G401 (cell line): Measurements from ENCODE around the gene CEP131. TPM values are rescaled to one million over a fixed set of nuclear protein-coding genes. Genes with fewer than 3 reads are reported as not detected.
"Not testable (repeated sequence)": the region's sequence is repeated elsewhere in the genome, so short reads cannot be mapped to it uniquely, and the experiment has no call there.

Source experiments
- DNase-seq: peaks from one replicate; pipeline ENCODE4 v3.0.0-alpha.2; 2015; ENCODE audit warnings: low spot score
- in situ Hi-C: cut with HindIII; loops from 2 replicates; pipeline ENCODE4 v1.10.0; 2016; ENCODE audit warnings: low sequenced_read_pairs, mixed read lengths
- total RNA-seq: library from RNA; depleted of rRNA; stranded (reverse); fragments of >200 nt; shearing (Covaris generic); gene quantifications from 2 replicates; pipeline ENCODE4 v1.2.3, GENCODE V29; 2014

CEP131 gene
- total RNA-seq, 1 experiment from 2014 or later, result 42.0 TPM

DNA sequence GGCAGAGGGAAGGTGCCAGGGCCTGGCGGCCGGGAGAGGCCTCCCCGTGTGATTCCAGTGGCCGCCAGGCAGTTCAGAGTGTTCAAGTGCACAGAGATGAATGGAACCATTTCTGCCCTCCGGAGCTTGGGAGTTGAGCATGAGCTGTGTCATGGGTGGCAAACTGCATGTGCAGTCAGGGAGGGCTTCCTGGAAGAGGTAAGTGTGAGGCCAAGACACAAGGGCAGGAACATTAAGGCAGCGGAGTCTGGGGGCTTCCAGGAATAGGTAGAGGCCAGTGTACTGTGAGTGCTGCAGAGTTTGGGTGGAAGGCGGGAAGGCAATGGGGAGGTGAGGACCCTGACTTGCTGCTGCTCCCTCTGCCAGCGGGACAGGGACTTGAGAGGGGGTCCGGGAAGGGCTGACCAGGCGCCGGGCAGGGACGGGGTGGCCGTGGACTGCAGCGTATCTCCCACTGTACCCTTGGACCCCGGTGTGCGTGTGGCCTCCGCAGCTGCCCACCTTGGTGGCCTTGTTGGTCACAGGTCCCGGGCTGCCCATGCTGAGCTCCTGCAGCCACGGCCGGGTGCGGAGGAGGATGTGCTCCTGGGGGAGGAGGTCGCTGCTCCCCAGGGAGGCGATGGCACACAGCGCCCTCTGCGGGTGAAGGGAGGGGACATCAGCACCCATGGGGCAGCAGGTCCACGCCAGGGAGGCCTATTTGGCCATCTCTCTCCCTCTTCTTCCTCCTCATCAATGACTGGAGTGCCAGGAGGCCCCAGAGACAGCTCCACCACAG lies 7.5 kb upstream of the CEP131 start:
- in situ Hi-C loops, result no loop called here
- no peak for DNase-seq

DNA sequence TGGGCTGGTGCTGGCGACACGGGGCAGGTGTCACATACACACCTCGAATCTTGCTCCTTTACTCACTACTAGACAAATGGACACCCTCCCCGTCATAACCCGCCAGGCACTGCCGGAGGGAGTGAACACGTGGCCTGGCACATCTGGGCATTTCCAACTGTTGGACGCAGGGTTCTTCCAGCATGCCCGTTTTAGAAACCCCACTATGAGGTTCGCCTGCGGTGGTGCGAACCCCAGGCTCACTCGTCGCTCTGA lies 6.8 kb upstream of the CEP131 start:
- no peak for DNase-seq
- in situ Hi-C loops, result no loop called here

DNA sequence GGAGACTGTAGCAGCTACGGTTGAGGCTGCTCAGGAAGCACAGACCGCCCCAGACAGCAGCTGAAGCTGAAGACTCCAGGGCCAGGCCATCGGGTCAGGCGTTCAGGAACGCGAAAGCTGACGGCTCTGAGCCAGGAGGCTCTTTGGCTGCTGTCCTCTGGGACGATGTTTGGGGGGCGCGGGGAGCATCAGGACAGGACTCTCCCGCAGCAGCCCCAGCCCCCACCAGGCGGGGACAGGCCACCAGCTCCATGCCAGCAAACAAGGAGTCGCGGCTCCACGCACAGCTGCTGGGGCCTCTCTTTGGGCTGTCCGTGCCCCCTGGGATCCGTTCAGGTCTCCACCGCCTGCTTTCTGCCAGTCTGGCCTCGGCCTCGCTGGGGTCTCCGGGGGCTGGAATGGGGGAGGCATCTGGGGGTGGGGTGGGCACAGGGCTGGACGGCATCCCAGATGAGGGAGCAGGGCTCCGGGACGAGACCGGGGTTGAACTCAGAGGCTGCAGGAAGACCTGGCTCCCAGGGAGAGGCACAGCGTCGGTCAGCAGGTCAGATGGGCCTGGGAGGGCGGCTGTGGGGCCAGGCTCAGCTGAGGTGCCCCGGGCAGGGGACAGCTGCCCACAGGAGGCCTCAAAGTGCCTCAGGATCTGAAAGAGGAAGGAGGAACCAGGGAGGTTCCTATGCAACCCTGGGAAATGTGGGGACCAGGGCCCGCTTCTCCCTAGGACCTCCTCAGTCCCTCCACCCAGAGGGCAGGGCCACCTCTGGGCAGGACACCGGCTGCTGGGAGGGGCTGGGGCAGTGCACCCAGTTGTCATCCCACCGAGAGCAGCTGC lies 6.3 kb upstream of the CEP131 start:
- DNase-seq, result no peak
- in situ Hi-C loops, result no loop called here

DNA sequence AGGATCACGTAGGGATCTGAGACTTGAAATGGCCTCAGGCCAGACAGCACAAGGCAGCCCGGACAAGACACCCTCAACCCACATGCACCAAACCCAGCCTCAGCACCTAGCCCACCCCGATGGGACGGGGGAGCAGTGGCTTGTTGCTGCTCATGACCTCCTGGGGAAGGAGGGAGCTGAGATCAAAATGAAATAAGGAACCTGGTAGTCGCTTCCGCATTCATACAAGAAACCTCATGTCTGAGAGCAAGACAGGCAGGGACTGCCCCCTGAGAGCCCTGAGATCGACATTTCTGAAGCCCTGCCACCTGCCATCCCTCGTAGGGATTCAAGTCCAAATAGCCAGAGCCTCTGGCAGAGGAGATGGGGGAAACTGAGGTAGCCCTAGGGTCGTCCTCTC lies 5.7 kb upstream of the CEP131 start:
- in situ Hi-C loops, result no loop called here
- no peak for DNase-seq

DNA sequence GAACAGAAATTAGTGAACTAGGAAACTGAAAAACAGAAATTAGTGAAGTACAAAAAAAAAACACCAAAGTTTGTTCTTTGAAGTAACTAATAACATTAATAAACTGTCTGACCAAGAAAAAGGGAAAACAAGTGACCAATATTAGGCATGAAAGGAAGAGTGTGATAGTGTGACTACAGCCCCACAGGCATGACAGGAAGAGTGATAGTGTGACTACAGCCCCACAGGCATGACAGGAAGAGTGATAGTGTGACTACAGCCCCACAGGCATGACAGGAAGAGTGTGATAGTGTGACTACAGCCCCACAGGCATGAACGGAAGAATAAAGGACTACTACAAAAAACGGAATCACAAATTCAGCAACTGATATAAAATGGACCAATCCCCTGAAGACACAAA lies 4.9 kb upstream of the CEP131 start:
- DNase-seq, in situ Hi-C loops: not testable (repeated sequence)

DNA sequence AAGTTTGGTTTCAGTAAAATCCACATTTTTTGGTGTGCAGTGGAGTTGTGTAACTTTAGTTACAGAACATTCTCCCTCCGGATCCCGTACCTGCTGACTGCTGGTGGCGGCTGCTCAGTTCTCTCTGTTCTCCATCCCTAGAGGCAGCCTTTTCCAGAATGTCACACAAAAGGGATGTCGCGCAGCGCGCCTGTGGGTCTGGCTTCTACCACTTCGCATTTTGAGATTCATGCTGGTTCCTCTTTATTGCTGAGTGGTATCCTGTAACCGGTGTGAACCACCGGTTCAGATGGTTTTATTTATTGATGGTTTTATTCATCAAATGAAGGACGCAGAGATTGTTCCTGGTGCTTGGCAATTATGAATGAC lies 981 bp upstream of the CEP131 start:
- in situ Hi-C loops, result no loop called here

DNA sequence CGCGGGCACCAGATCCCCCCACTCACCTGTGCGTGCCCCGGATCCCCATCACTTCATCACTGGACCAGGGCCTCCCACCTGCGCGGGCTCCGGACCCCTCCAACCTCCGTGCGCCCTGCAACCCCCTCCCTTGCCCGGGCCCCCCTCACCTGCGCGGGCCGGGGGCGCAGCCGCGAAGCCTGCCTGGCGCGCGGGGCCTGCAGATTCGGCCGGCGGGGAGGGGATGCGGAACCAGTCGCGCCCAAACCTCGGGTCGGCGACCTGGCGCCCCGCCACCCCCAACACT lies 202 bp downstream of the CEP131 start:
- in situ Hi-C loops, result no loop called here
- DNase-seq, result no peak

More for the DNA sequence above, 981 bp upstream of the CEP131 start:
- peak; percentile 22 for DNase-seq

DNA sequence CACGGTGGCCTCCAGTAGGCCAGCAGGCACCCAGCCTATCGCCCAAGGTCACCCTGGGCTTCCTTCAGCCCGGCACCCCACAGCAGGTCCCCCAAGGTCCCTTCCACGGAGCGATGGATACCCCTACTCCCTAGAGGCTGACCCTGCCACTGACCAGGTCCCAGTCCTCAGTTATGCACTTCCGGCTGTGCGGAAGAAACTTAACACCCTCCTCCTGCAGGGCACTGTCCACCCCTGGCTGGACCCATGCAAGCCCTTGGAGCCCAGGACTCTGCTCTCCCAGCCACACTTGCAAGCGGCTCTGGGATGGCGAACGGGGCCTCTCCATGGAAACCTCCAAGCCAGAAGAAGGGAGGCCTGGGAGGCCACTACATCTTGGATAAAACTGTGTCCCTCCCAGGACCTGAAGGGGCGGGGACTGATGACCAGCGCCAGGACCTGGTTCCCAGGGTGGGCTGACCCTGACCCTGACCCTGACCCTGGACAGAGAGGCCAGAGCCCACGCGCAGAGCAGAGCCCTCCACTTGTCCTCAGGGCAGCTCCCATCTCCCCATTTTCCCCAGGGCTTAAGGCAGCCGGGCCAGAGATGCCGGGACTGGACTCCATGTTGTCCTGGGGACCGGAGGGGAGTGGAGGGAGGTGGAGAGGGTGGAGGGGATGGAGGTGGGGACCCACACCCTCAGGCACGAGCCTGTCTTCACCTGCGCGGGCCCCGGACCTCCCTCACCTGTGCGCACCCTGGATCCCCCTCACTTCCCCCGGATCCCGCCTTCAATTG lies 734 bp downstream of the CEP131 start:
- no peak for DNase-seq
- in situ Hi-C loops, result no loop called here

DNA sequence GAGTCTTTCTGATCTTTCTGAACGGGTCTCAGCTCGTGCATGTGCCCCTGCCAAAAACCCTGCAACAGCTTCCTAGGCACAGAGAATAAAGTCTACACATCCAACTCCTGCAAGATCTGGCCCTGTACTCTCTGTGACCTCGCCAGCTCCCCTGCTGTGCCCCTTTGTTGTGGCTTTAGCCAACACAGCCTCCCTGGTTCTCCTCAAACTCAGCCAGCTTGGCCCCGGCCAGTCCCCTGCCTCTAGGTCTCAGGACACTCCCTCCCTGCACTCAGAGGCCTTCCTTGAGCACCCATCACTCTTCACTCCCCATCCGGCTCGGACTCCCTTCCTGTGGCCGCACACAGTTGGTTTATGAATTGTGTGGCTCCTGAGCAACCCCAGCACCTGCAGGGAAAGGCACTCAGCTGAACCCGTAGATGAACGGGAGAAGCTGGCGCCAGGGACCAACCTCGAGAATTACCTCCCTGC lies 1.4 kb downstream of the CEP131 start:
- in situ Hi-C loops, result no loop called here

DNA sequence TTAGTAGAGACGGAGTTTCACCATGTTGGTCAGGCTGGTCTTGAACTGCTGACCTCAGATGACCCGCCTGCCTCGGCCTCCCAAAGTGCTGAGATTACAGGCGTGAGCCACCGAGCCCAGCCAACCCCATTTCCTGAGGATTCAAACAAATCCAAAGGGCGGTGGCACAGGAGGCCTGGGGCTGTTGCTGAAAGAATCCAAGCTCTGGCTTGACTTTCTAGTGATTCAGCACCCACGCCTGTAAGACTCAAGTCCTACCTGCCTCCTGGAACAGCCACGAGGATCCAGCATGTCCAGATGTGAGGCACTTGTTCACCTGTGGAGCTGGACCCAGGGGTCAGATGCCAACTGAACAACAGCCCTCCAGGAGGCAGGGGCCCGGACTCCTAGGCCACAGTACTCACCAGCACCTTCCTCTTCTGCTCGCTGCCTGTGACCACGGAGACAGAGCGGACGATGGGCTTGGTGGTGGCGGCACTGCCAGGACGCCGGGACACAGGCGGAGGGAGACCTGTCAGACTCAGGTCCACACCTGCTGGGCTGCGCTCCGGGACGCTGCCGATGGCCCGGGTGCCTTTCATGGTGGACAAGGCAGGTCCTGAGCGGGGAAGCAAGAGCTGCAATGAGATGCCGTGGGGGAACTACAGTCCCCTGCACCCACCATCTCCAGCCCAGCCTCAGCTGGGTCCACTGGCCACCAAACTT lies 3.1 kb downstream of the CEP131 start:
- in situ Hi-C loops, result no loop called here
- no peak for DNase-seq

More for the DNA sequence above, 1.4 kb downstream of the CEP131 start:
- DNase-seq, result no peak

DNA sequence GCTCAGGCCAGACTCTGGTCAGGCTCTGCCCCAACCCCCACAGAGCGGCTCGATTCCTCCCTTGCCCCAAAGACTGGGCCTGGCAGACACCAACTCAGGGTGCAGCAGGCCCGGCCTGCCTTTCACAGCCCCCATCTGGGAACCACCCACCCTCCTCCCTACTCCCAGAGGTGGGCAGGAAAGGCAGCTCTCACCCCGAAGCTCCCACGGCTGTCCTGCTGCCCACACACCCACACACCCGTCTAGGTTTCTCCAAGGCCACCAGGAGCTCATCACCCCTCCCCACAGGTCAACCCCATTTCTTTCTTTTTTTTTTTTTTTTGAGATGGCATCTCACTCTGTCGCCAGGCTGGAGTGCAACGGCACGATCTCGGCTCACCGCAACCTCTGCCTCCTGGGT lies 3.8 kb downstream of the CEP131 start:
- in situ Hi-C loops, result no loop called here
- no peak for DNase-seq

DNA sequence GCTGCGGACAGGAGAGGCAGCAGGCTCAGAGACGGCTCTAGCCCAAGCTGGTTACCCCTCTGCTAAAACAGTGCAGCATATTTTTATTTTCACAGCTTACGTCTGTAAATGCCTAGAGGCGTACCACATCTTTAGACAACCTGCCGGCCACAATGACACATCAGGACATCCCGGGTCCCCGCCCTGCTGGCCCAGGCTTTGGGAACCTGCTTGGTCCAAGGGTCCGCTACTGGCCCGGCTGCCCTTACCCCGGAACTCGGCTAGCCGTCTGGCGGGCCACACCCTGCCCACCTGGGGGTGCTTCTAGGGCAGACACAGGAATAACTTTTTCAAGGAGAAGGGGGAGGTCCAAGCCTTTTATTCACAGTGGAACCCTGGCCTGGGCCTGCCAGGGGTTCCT lies 4.3 kb downstream of the CEP131 start:
- in situ Hi-C loops, result no loop called here
- no peak for DNase-seq

DNA sequence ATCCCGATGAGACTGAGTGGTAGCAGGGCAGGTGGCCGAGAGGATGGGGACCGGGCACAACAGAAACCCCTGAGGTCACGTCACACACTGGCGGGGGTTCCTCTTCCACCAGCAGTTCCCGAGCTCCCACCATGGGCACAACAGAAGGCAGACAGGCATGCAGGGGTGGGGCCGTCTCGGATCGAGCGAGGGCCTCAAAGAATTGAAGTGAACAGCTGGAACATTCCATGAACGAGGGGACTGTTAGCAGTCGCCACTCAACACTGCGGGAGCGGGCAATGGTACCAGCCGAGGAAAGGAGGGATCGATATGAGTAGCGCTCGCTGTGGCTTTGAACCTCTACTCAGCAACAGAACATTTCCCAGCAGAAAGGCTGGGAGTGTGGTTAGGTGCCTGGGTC lies 5.3 kb downstream of the CEP131 start:
- DNase-seq, result no peak
- in situ Hi-C loops, result no loop called here

DNA sequence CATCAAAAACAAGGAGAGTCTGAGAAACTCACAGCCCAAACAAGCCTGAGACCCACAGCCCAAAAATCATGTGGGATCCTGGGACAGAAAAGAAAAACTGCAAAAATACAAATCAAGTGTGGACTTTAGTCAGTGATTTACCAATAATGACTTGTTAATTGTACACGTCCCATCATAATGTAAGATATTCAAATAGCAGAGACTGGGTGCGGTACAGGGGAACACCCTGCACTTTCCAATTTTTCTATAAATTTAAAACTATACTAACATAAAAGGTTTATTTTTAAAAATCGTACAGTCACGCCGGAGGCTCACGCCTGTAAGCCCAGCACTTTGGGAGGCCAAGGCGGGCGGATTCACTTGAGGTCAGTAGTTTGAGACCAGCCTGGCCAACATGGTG lies 8.8 kb downstream of the CEP131 start:
- in situ Hi-C loops, result no loop called here
- DNase-seq, result no peak

DNA sequence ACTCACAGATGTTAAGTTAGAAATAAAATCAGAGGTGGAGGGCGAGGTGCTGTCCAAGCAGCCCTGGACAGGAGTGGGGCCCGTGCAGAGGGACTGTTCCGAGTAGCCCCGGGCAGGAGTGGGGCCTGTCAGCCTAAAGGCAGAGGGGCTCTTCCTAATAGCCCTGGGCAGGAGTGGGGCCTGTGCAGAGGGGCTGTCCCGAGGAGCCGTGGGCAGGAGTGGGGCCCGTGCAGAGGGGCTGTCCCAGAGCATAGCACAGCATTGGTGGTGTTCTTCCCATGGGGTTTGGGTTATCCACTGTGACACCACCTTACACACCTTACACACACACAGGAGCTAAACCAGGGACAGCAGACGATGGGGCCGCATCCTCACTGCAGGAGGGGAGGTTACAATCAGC lies 10.4 kb downstream of the CEP131 start:
- in situ Hi-C loops, result no loop called here
- no peak for DNase-seq

DNA sequence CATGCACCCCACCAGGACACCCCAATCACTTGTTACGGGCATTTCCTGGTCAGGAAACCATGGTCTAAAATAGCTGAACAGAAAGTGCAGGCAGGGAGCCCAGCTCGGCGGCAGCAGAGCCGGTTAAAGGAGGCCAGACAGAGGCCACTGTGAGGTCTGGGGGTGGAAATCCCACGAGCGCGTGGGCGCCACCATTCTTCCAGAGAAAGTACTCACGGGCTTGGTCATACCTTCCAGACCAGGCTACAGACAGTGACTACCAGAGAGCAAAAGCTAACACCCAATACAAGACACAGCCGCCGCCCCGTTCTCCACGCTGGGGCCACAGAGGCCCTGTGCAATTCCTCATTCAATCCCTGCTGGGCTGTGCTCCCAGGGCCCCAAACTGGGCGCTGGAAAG lies 11.9 kb downstream of the CEP131 start:
- DNase-seq, result no peak
- in situ Hi-C loops, result no loop called here

DNA sequence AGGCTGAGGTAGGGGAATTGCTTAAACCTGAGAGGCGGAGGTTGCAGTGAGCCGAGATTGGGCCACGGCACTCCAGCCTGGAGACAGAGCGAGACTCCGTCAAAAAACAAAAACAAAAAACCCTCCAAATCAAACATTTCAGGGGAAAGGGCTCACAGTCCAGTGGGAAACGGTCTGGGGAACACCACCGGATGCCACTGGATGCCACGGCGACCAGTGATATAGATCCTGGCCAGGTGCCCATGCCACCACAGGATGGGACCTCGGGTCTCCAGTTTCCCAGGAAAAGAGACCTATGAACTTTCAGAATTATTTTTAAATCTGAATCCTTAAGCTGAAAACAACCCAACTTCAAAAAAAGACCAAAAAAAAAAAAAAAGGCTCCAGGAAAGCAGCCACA lies 12.3 kb downstream of the CEP131 start:
- DNase-seq, result no peak
- in situ Hi-C loops, result no loop called here

DNA sequence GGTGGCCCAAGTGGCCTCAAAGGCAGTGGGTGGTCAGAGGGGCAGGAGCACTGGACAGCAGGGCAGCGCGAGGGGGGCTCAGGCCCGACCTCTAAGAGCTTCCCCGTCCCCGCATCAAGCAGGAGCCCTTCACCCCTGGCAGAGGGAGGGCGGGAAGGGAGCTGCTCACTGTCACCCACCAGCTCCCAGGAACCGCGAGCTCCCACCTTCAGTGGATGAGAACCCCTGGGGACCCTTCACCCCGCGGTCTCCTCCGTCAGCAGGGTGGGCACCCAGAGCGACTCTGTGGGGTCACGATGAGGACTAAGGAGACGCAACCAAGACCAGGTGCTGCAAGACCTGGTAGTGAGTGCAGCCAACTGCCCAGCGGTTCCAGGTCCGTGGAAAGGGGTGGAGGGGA lies 13.6 kb downstream of the CEP131 start:
- in situ Hi-C loops, result no loop called here
- DNase-seq, result no peak

DNA sequence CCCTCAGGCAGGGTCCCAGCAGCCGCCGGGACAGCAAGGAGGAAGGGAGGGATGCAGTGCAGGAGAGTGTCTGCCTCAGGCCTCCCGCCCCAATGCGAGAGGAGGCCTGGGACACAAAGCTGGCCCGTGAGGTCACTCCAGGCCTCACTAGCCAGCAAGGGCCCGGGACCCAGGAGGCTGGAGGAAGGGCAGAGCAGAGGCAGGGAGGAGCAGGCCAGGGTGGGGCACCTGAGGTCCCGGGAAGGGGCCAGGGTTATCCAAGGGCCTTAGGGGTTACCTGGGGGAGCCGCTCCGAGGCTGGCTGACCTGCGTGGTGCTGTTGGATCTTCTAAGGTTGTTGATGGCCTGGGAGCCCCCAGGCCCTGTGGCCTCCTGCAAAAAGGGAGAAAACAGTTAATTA lies 14.1 kb downstream of the CEP131 start:
- no peak for DNase-seq
- in situ Hi-C loops, result no loop called here
